GM23248 (cell line): Measurements from ENCODE around the gene CDC123.

Source experiments
- EZH2 ChIP-seq: fragments of 200-600 bp; sonication (generic); IDR thresholded peaks from 2 replicates; pipeline ENCODE4 v1.6.1; 2018; ENCODE audit warnings: antibody characterized with exemption, mild to moderate bottlenecking; ENCODE audit not compliant: insufficient read depth, poor library complexity, severe bottlenecking
- EZH2phosphoT487 ChIP-seq: fragments of 200-600 bp; sonication (generic); IDR thresholded peaks from 2 replicates; pipeline ENCODE4 v1.6.1; 2018; ENCODE audit warnings: antibody characterized with exemption, moderate library complexity, mild to moderate bottlenecking, low read depth; ENCODE audit not compliant: insufficient read depth

GRCh38 chr10:12164085-12164484, 31.9 kb upstream of the CDC123 start:
- TF ChIP-seq EZH2 = no peak
- no peak for TF ChIP-seq EZH2phosphoT487
